Choroid plexus epithelial cell (primary cell): ENCODE data around the gene KCNH8.

Experiments used
- DNase-seq: peaks from one replicate; pipeline ENCODE4 v3.0.0-alpha.2; 2010; ENCODE audit warnings: low read depth
- H3K4me3 ChIP-seq: 2 replicates; pipeline ENCODE4 v1.5.1; 2011; ENCODE audit warnings: low read depth, mild to moderate bottlenecking, control low read depth, low read length, moderate library complexity
- CTCF ChIP-seq: conservative IDR thresholded peaks from 2 replicates; pipeline ENCODE4 v1.5.1; 2011; ENCODE audit warnings: low read depth, mild to moderate bottlenecking, control low read depth, inconsistent platforms, low read length, moderate library complexity

KCNH8 gene

GRCh38 chr3:19248143-19248542 lies 99.8 kb downstream of the KCNH8 start:
- no peak overlapping the region for H3K4me3 ChIP-seq
- TF ChIP-seq CTCF = no peak
- DNase-seq = no peak

DNA sequence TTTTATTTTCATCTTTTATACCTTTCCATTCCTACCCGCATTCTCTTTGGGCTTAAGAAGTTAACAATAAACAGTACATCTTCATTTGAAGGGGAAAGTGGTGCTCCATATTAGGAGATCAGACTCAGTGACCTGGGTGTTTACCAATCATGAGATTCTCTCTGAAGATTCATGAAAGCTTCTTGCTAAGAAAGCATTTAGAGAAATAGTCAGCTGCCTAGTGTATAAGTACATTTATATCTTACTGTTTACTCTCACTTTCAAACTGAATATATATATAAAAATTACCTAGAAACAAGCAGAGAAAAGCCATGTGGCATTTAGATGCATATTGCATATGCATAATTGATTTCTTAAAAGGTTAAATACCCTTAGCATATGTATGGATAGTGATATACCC lies 100.5 kb downstream of the KCNH8 start:
- no peak overlapping the region for H3K4me3 ChIP-seq
- TF ChIP-seq CTCF = no peak
- no peak for DNase-seq

- no peak overlapping the region for H3K4me3 ChIP-seq
- no peak for DNase-seq
- TF ChIP-seq CTCF = no peak
These were observed 102.8 kb downstream of the KCNH8 start for GRCh38 chr3:19250959-19251610.

- no peak for DNase-seq
- no peak overlapping the region for H3K4me3 ChIP-seq
- no peak for TF ChIP-seq CTCF
These were observed 105.9 kb downstream of the KCNH8 start for GRCh38 chr3:19254189-19254588.

GRCh38 chr3:19254784-19255338 lies 106.6 kb downstream of the KCNH8 start:
- TF ChIP-seq CTCF = no peak
- no peak for DNase-seq
- no peak overlapping the region for H3K4me3 ChIP-seq

DNA sequence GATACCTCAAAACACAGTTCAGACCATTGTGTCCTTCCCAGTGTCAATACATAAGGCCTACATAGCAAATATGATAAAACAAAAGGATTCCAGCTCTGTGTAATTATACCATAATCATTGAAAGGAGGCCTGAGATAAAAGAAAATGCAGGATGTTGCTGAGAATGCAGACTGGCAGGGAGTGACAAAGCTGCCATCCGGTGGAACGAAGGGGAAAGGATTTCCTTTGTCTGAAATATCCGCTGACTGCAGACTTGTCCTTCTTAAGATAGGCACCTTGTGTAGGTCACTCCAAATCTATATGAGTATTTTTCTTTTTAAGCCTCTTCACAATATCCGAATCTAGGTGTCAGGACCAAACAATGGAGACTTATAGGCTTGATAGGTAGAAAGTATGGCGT lies 108.0 kb downstream of the KCNH8 start:
- no peak overlapping the region for H3K4me3 ChIP-seq
- DNase-seq = no peak
- TF ChIP-seq CTCF = no peak

DNA sequence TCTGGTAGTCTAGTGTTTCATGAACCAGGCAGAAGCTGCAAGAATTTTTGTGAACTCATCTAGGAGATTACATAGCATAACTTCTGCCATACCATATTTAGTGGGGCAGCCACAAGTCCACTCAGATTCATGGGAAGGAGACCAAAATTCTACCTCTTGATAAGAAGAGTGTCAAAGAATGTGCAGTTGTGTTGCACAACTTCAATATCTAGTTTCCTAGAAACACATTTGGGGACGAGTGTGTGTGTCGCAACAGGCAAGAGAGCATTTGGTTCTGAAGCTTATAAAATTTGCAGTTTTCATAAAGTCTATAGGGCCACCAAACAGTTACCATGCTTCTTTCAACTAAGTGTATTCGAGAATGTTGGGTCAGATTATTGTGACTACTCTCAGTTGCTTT lies 115.3 kb downstream of the KCNH8 start:
- no peak for TF ChIP-seq CTCF
- no peak overlapping the region for H3K4me3 ChIP-seq
- DNase-seq = no peak
